B cell (primary cell): ENCODE data around the gene DDX50. TPM values are rescaled to one million over a fixed set of nuclear protein-coding genes. Genes with fewer than 3 reads are reported as not detected.

ENCODE experiments used
- ATAC-seq: fragments of 200-7000 bp; cut with Tn5 transposase; one replicate; pipeline ENCODE4 v1.10.0; 2021; ENCODE audit warnings: low read depth, mild to moderate bottlenecking, moderate number of reproducible peaks, moderate library complexity
- CTCF ChIA-PET: fragments of 350-600 bp; sonication (Branson Sonifier 250); formaldehyde crosslinking; loops from one replicate; lab custom pipeline; 2021; ENCODE audit warnings: antibody characterized with exemption, inconsistent platforms; lab: Charles Lee
- POLR2A ChIA-PET: fragments of 350-600 bp; sonication (Branson Sonifier 250); formaldehyde crosslinking; loops from one replicate; lab custom pipeline; 2021; ENCODE audit warnings: antibody characterized with exemption; lab: Charles Lee
- DNase-seq: peaks from one replicate; pipeline ENCODE4 v3.0.0; 2013
- H2AFZ ChIP-seq: 2 replicates; pipeline ENCODE4 v1.6.1; 2012; ENCODE audit warnings: mild to moderate bottlenecking, low read depth, low read length; ENCODE audit not compliant: insufficient read depth, poor library complexity, severe bottlenecking
- H3K27ac ChIP-seq, 2 donors: 1 replicate in 1 of 2; 2 replicates in 1 of 2; pipeline ENCODE4 v1.5.1; 2012 to 2013; ENCODE audit warnings: low read length in 2 of 2, mild to moderate bottlenecking in 2 of 2, moderate library complexity in 1 of 2
- H3K27me3 ChIP-seq, 4 experiments: fragments of 200-600 bp in 1 of 4; sonication (generic) in 1 of 4; replicated peaks in 1 of 4; 1 replicate in 2 of 4; 2 replicates in 2 of 4; pipeline versions ENCODE4 v1.6.1 to v1.7.0; 2013 to 2016; ENCODE audit warnings: low read length in 3 of 4, mild to moderate bottlenecking in 2 of 4, mixed read lengths in 1 of 4, moderate library complexity in 1 of 4; ENCODE audit not compliant: insufficient read depth in 4 of 4, control insufficient read depth in 3 of 4; ENCODE audit errors: control extremely low read depth in 1 of 4
- H3K36me3 ChIP-seq, 2 experiments: replicated peaks in 1 of 2; 1 replicate in 1 of 2; 2 replicates in 1 of 2; pipeline versions ENCODE4 v1.6.1 to v1.7.1; 2013; ENCODE audit warnings: low read length in 1 of 2; ENCODE audit not compliant: insufficient read depth in 2 of 2, control insufficient read depth in 1 of 2; ENCODE audit errors: control extremely low read depth in 1 of 2, extremely low read depth in 1 of 2
- H3K4me1 ChIP-seq, 2 donors: fragments of 200-600 bp in 1 of 2; sonication (generic) in 1 of 2; 1 replicate in 1 of 2; 2 replicates in 1 of 2; pipeline versions ENCODE4 v1.5.1 to v1.6.1; 2013 to 2017; ENCODE audit warnings: low read length in 2 of 2; ENCODE audit not compliant: control insufficient read depth in 2 of 2, insufficient read depth in 2 of 2
- H3K4me2 ChIP-seq: replicated peaks from 2 replicates; pipeline ENCODE3; 2012; ENCODE audit warnings: mild to moderate bottlenecking, low read depth, low read length; ENCODE audit not compliant: poor library complexity, severe bottlenecking
- H3K4me3 ChIP-seq, 5 experiments: fragments of 200-600 bp in 1 of 5; sonication (generic) in 1 of 5; 1 replicate in 3 of 5; 2 replicates in 2 of 5; pipeline versions ENCODE4 v1.5.1 to v1.7.0; 2011 to 2016; ENCODE audit warnings: low read length in 4 of 5, mild to moderate bottlenecking in 4 of 5, low read depth in 2 of 5, control low read depth in 1 of 5, moderate library complexity in 1 of 5; ENCODE audit not compliant: insufficient read depth in 1 of 5; ENCODE audit errors: control extremely low read depth in 1 of 5, extremely low read depth in 1 of 5
- H3K79me2 ChIP-seq: fragments of 200-600 bp; sonication (generic); one replicate; pipeline ENCODE4 v1.6.0; 2016; ENCODE audit warnings: low read length; ENCODE audit not compliant: control insufficient read depth, insufficient read depth
- H3K9ac ChIP-seq: fragments of 200-600 bp; sonication (generic); 2 replicates; pipeline ENCODE4 v1.6.1; 2017; ENCODE audit warnings: mild to moderate bottlenecking, low read length, moderate library complexity
- H3K9me3 ChIP-seq, 3 donors: one replicate each; pipeline versions ENCODE4 v1.6.1 to v1.7.1; 2013; ENCODE audit warnings: low read length in 2 of 3; ENCODE audit not compliant: control insufficient read depth in 2 of 3, insufficient read depth in 1 of 3; ENCODE audit errors: control extremely low read depth in 1 of 3
- H4K20me1 ChIP-seq: 2 replicates; pipeline ENCODE4 v1.6.0; 2012; ENCODE audit warnings: mild to moderate bottlenecking, low read length; ENCODE audit not compliant: insufficient read depth, control insufficient read depth, poor library complexity, severe bottlenecking
- H3K27ac Mint-ChIP-seq: one replicate; pipeline ENCODE4 v1.8.0; 2021; ENCODE audit warnings: mixed read lengths
- H3K27me3 Mint-ChIP-seq: one replicate; pipeline ENCODE4 v1.8.0; 2021; ENCODE audit warnings: mixed read lengths
- H3K4me1 Mint-ChIP-seq: one replicate; pipeline ENCODE4 v1.8.0; 2021; ENCODE audit warnings: mixed read lengths
- H3K4me3 Mint-ChIP-seq: one replicate; pipeline ENCODE4 v1.8.0; 2021; ENCODE audit warnings: mixed read lengths
- H3K9me3 Mint-ChIP-seq: one replicate; pipeline ENCODE4 v1.8.0; 2022; ENCODE audit warnings: mixed read lengths; ENCODE audit not compliant: insufficient read depth
- EZH2 ChIP-seq: IDR thresholded peaks from 2 replicates; pipeline ENCODE4 v1.6.1; 2012; ENCODE audit warnings: borderline replicate concordance, low read depth, mild to moderate bottlenecking, moderate library complexity, low read length; ENCODE audit not compliant: insufficient read depth, poor library complexity, severe bottlenecking
- WGBS: methylation state at CpG from one replicate; pipeline ENCODE4 v1.1.5; 2013; ENCODE audit warnings: missing lambda C conversion rate; ENCODE audit not compliant: insufficient coverage; 5-methylcytosine and 5-hydroxymethylcytosine counted together
- intact Hi-C: fragments of 100-400 bp; cut with micrococcal nuclease; formaldehyde crosslinking; loops from one replicate; pipeline ENCODE4 v1.10.0; 2022
- polyA plus RNA-seq: library from polyadenylated mRNA; depleted of rRNA; stranded (reverse); fragments of >200 nt; gene quantifications from 2 replicates; pipeline ENCODE4 v1.2.3, GENCODE V29; 2012
- total RNA-seq, 2 donors: library from RNA; stranded (reverse); fragments of 120-200 nt in 1 of 2; gene quantifications; 1 replicate in 1 of 2; 2 replicates in 1 of 2; pipeline versions ENCODE4 v1.2.3 to v1.2.4, GENCODE V29; 2013 to 2022
- TF ChIP-seq, protein P1 (sequence below): fragments of 200-600 bp; IDR thresholded peaks from one replicate; pipeline ENCODE4 v1.8.0; 2022; ENCODE audit warnings: antibody characterized with exemption, mild to moderate bottlenecking

DDX50 gene
- total and polyA plus RNA-seq, 2 donors (not counting 1 experiment from before 2014, with no cell fraction given): 15.6 to 39.3 TPM

DNA sequence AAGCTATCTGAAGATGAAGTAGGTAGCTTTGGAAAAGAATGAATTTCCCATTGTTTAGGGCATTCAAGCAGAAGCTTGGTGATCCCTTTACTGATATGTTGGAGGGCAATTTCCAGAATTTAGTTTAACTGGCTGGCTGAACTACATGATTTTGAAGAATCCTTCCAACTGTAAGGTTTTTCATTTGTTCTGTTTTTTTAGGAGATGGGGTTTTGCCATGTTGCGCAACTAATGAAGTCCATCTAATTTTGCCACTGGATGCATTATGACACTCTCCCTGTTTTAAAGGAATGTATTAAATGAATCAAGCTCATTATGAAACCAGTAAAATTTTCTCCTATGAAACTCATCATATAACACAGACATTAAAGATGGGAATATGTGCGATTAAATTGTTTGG, 6.1 kb upstream of the DDX50 start:
- no peaks in the 10 kb centered on the region for H3K9me3 Mint-ChIP-seq
- ChIA-PET POLR2A (no interaction called here), CTCF (no interaction called here)
- H3K4me1 Mint-ChIP-seq: peaks cover 2% of the 10 kb centered on the region
- H3K27me3 Mint-ChIP-seq: peaks cover 3% of the 10 kb centered on the region
- Histone ChIP-seq H3K79me2 (no peaks in the 10 kb centered on the region), H3K36me3 (no peaks in the 10 kb centered on the region), H3K9me3 (no peaks in the 10 kb centered on the region), H4K20me1 (no peaks in the 10 kb centered on the region), H3K9ac (no peak overlapping the region), H2AFZ (no peak overlapping the region), H3K4me2 (no peak overlapping the region), H3K4me1 (peaks cover 2 to 3% of the 10 kb centered on the region in 2 donors), H3K27me3 (no peaks in the 10 kb centered on the region), H3K27ac (no peak overlapping the region), H3K4me3 (no peak overlapping the region)
- H3K27ac Mint-ChIP-seq: no peak overlapping the region
- DNase-seq: no peak
- no peak overlapping the region for H3K4me3 Mint-ChIP-seq
- intact Hi-C loops: no loop called here
- WGBS: no CpG with 5 or more reads among the region's 2 CpGs
- TF ChIP-seq, protein P1, sequence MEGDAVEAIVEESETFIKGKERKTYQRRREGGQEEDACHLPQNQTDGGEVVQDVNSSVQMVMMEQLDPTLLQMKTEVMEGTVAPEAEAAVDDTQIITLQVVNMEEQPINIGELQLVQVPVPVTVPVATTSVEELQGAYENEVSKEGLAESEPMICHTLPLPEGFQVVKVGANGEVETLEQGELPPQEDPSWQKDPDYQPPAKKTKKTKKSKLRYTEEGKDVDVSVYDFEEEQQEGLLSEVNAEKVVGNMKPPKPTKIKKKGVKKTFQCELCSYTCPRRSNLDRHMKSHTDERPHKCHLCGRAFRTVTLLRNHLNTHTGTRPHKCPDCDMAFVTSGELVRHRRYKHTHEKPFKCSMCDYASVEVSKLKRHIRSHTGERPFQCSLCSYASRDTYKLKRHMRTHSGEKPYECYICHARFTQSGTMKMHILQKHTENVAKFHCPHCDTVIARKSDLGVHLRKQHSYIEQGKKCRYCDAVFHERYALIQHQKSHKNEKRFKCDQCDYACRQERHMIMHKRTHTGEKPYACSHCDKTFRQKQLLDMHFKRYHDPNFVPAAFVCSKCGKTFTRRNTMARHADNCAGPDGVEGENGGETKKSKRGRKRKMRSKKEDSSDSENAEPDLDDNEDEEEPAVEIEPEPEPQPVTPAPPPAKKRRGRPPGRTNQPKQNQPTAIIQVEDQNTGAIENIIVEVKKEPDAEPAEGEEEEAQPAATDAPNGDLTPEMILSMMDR: no peak
- no peak for TF ChIP-seq EZH2
- ATAC-seq: no peak

DNA sequence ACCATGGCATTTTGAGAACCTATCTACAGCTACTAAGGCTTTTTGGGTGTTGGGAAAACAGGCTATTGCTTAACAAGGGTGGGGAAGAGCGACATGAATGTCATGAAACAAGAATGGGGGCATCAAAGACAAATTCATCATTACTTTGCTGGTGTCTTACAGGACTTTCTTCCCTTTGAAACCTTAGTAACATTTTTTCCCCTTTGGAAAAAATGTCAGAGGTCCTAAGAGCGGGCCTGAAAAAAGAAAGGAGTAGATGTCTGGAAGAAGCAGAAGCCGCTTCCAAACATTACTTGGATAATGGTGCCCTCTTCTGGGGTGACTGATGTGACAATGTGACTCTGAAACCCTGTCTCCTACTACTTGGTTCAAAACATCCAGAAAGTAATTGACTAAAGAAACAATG, 3.8 kb upstream of the DDX50 start:
- no peak overlapping the region for H3K4me2 ChIP-seq
- intact Hi-C loops: no loop called here
- H2AFZ ChIP-seq: no peak overlapping the region
- no peaks in the 10 kb centered on the region for H3K36me3 ChIP-seq
- no peaks in the 10 kb centered on the region for H3K9me3 ChIP-seq
- no peaks in the 10 kb centered on the region for H4K20me1 ChIP-seq
- H3K27ac ChIP-seq: no peak overlapping the region
- POLR2A ChIA-PET: interaction anchor here (0.7 kb wide), 1 partner anchor 9 kb away, joined by 7 read pairs; no protein-coding TSS in a partner anchor
- no peak overlapping the region for H3K9ac ChIP-seq
- DNase-seq (peak; percentile 44), ATAC-seq (no peak)
- H3K4me3 Mint-ChIP-seq: no peak overlapping the region
- TF ChIP-seq, protein P1: peak; percentile 18
- TF ChIP-seq EZH2: no peak
- no peaks in the 10 kb centered on the region for H3K27me3 ChIP-seq
- peaks cover 15 to 19% of the 10 kb centered on the region in 2 donors for H3K4me1 ChIP-seq
- H3K27me3 Mint-ChIP-seq: peaks cover 3% of the 10 kb centered on the region
- H3K27ac Mint-ChIP-seq: no peak overlapping the region
- H3K79me2 ChIP-seq: peaks cover 12% of the 10 kb centered on the region
- WGBS: 53% methylated on average over 2 of the region's 3 CpGs
- H3K4me3 ChIP-seq: no peak overlapping the region
- no peaks in the 10 kb centered on the region for H3K9me3 Mint-ChIP-seq
- CTCF ChIA-PET: interaction anchor here (0.9 to 1.3 kb wide), 2 partner anchors 59 to 67 kb away, joined by 3 to 5 read pairs; partner anchors contain the start of gene DDX21
- H3K4me1 Mint-ChIP-seq: peaks cover 18% of the 10 kb centered on the region
